GM23248 (cell line): ENCODE measurements around the gene AP3D1.

Source experiments
- EZH2 ChIP-seq: fragments of 200-600 bp; sonication (generic); IDR thresholded peaks from 2 replicates; pipeline ENCODE4 v1.6.1; 2018; ENCODE audit warnings: antibody characterized with exemption, mild to moderate bottlenecking; ENCODE audit not compliant: insufficient read depth, poor library complexity, severe bottlenecking
- EZH2phosphoT487 ChIP-seq: fragments of 200-600 bp; sonication (generic); IDR thresholded peaks from 2 replicates; pipeline ENCODE4 v1.6.1; 2018; ENCODE audit warnings: antibody characterized with exemption, moderate library complexity, mild to moderate bottlenecking, low read depth; ENCODE audit not compliant: insufficient read depth

GRCh38 chr19:2115911-2116426 is 35.4 kb downstream of the AP3D1 start:
- TF ChIP-seq EZH2 (no peak), EZH2phosphoT487 (no peak)
